OCI-LY3 (cell line): ENCODE data around the gene NECAB3.
"Not testable (repeated sequence)": the region's sequence is repeated elsewhere in the genome, so short reads cannot be mapped to it uniquely, and the experiment has no call there.

ENCODE experiments used
- EZH2phosphoT487 ChIP-seq: fragments of 200-600 bp; shearing (Covaris generic); IDR thresholded peaks from 2 replicates; pipeline ENCODE4 v1.6.1; 2018; ENCODE audit warnings: antibody characterized with exemption, mixed run types, low read depth
- TF ChIP-seq, protein P1 (sequence below): fragments of 200-600, 300-600 bp; sonication (generic); IDR thresholded peaks from 2 replicates; pipeline ENCODE4 v1.5.1; 2014; ENCODE audit warnings: antibody characterized with exemption, low read length, low read depth

DNA sequence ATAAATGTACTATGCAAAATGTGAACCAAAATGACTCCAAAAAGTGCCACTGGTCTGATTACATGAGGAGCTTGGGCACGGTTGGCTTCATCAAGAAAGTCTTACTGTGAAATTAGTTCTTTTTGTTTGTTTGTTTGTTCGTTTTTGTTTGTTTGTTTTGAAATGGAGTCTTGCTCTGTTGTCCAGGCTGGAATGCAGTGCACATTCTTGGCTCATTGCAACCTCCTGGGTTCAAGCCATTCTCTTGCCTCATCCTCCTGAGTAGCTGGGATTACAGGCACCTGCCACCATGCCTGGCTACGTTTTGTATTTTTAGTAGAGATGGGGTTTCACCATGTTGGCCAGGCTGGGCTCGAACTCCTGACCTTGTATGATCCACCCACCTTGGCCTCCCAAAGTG lies 42.3 kb downstream of the NECAB3 start:
- TF ChIP-seq, protein P1, sequence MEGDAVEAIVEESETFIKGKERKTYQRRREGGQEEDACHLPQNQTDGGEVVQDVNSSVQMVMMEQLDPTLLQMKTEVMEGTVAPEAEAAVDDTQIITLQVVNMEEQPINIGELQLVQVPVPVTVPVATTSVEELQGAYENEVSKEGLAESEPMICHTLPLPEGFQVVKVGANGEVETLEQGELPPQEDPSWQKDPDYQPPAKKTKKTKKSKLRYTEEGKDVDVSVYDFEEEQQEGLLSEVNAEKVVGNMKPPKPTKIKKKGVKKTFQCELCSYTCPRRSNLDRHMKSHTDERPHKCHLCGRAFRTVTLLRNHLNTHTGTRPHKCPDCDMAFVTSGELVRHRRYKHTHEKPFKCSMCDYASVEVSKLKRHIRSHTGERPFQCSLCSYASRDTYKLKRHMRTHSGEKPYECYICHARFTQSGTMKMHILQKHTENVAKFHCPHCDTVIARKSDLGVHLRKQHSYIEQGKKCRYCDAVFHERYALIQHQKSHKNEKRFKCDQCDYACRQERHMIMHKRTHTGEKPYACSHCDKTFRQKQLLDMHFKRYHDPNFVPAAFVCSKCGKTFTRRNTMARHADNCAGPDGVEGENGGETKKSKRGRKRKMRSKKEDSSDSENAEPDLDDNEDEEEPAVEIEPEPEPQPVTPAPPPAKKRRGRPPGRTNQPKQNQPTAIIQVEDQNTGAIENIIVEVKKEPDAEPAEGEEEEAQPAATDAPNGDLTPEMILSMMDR: not testable (repeated sequence)
- not testable (repeated sequence) for TF ChIP-seq EZH2phosphoT487
